Keratinocyte (primary cell): ENCODE measurements around the gene OSGEPL1. TPM values are rescaled to one million over a fixed set of nuclear protein-coding genes. Genes with fewer than 3 reads are reported as not detected.

Experiments
- DNase-seq: peaks from one replicate; pipeline ENCODE4 v3.0.0-alpha.2; 2011; ENCODE audit warnings: low read depth, missing footprints, low spot score
- FAIRE-seq: peaks from 2 replicates; lab custom pipeline; 2011; peaks lifted over from hg19 to GRCh38; lab: Jason Lieb, UNC
- H2AFZ ChIP-seq: 2 replicates; pipeline ENCODE4 v1.6.0; 2012; ENCODE audit warnings: low read length, control low read depth, inconsistent platforms; ENCODE audit not compliant: control insufficient read depth
- H3K27ac ChIP-seq: 2 replicates; pipeline ENCODE4 v1.5.1; 2011; ENCODE audit warnings: low read length; ENCODE audit not compliant: control insufficient read depth, insufficient read depth
- H3K27me3 ChIP-seq: 3 replicates; pipeline ENCODE4 v1.6.0; 2011; ENCODE audit warnings: low read length; ENCODE audit not compliant: control insufficient read depth, insufficient read depth; ENCODE audit errors: extremely low read depth
- H3K36me3 ChIP-seq, 2 experiments: 2 replicates in 1 of 2; 3 replicates in 1 of 2; pipeline ENCODE4 v1.5.1; 2011; ENCODE audit warnings: low read length in 2 of 2, mild to moderate bottlenecking in 1 of 2; ENCODE audit not compliant: control insufficient read depth in 2 of 2, insufficient read depth in 2 of 2; ENCODE audit errors: extremely low read depth in 1 of 2
- H3K4me1 ChIP-seq: 3 replicates; pipeline ENCODE4 v1.5.1; 2011; ENCODE audit warnings: low read length; ENCODE audit not compliant: control insufficient read depth, insufficient read depth; ENCODE audit errors: extremely low read depth
- H3K4me2 ChIP-seq: 3 replicates; pipeline ENCODE4 v1.6.0; 2011; ENCODE audit warnings: low read depth, low read length; ENCODE audit not compliant: control insufficient read depth, insufficient read depth; ENCODE audit errors: extremely low read depth
- H3K4me3 ChIP-seq, 3 experiments: fragments of 200-600 bp in 1 of 3; sonication (generic) in 1 of 3; 2 replicates in 2 of 3; 3 replicates in 1 of 3; pipeline ENCODE4 v1.5.1; 2011 to 2016; ENCODE audit warnings: low read length in 3 of 3, mild to moderate bottlenecking in 3 of 3, control low read depth in 2 of 3, inconsistent platforms in 1 of 3, low read depth in 1 of 3, mixed read lengths in 1 of 3, mixed run types in 1 of 3, moderate library complexity in 1 of 3; ENCODE audit not compliant: control insufficient read depth in 2 of 3, insufficient read depth in 2 of 3; ENCODE audit errors: extremely low read depth in 1 of 3
- H3K79me2 ChIP-seq: 2 replicates; pipeline ENCODE4 v1.6.0; 2012; ENCODE audit warnings: low read length; ENCODE audit not compliant: control insufficient read depth, insufficient read depth
- H3K9ac ChIP-seq: 3 replicates; pipeline ENCODE4 v1.6.0; 2011; ENCODE audit warnings: low read length; ENCODE audit not compliant: control insufficient read depth, insufficient read depth; ENCODE audit errors: extremely low read depth
- H3K9me1 ChIP-seq: 3 replicates; pipeline ENCODE4 v1.6.0; 2011; ENCODE audit warnings: low read length; ENCODE audit not compliant: control insufficient read depth, insufficient read depth; ENCODE audit errors: extremely low read depth
- H3K9me3 ChIP-seq: 2 replicates; pipeline ENCODE4 v1.5.1; 2012; ENCODE audit warnings: low read depth, low read length; ENCODE audit not compliant: control insufficient read depth
- H4K20me1 ChIP-seq: 3 replicates; pipeline ENCODE4 v1.6.0; 2011; ENCODE audit warnings: low read length; ENCODE audit not compliant: control insufficient read depth, insufficient read depth; ENCODE audit errors: extremely low read depth
- EZH2 ChIP-seq: IDR thresholded peaks from one replicate; pipeline ENCODE4 v1.6.1; 2012; ENCODE audit warnings: inconsistent platforms, mild to moderate bottlenecking, low read length, moderate library complexity
- dilution Hi-C: fragments of 300-500 bp; cut with MboI; formaldehyde crosslinking; loops from one replicate; pipeline ENCODE4 v1.7.0; 2020; ENCODE audit warnings: low sequenced_read_pairs; ENCODE audit not compliant: extremely low pct_ligation_motif_present
- polyA plus RNA-seq, 5 experiments: library from polyadenylated mRNA; depleted of rRNA in 3 of 5; stranded (reverse) in 3 of 5; stranded (forward) in 1 of 5; unstranded in 1 of 5; fragments of >200 nt; gene quantifications; 1 replicate in 1 of 5; 2 replicates in 3 of 5; 3 replicates in 1 of 5; pipeline versions ENCODE4 v1.2.1 to v1.2.3, GENCODE V29; 2011 to 2012; ENCODE audit warnings: missing spikeins in 2 of 5, low read depth in 1 of 5, low replicate concordance in 1 of 5
- TF ChIP-seq, protein P1 (sequence below), 3 experiments: IDR thresholded peaks in 1 of 3; conservative IDR thresholded peaks in 1 of 3; optimal IDR thresholded peaks in 1 of 3; 2 replicates in 2 of 3; 3 replicates in 1 of 3; pipeline versions ENCODE3 to v1.5.1; 2011; ENCODE audit warnings: low read length in 3 of 3, mild to moderate bottlenecking in 3 of 3, moderate library complexity in 2 of 3, control low read depth in 1 of 3, inconsistent platforms in 1 of 3; ENCODE audit not compliant: insufficient read depth in 2 of 3; ENCODE audit errors: extremely low read depth in 1 of 3

OSGEPL1 gene
- polyA plus RNA-seq, 1 donor (not counting 4 experiments of a cell fraction or from before 2014, with no cell fraction given): 12.0 TPM

DNA sequence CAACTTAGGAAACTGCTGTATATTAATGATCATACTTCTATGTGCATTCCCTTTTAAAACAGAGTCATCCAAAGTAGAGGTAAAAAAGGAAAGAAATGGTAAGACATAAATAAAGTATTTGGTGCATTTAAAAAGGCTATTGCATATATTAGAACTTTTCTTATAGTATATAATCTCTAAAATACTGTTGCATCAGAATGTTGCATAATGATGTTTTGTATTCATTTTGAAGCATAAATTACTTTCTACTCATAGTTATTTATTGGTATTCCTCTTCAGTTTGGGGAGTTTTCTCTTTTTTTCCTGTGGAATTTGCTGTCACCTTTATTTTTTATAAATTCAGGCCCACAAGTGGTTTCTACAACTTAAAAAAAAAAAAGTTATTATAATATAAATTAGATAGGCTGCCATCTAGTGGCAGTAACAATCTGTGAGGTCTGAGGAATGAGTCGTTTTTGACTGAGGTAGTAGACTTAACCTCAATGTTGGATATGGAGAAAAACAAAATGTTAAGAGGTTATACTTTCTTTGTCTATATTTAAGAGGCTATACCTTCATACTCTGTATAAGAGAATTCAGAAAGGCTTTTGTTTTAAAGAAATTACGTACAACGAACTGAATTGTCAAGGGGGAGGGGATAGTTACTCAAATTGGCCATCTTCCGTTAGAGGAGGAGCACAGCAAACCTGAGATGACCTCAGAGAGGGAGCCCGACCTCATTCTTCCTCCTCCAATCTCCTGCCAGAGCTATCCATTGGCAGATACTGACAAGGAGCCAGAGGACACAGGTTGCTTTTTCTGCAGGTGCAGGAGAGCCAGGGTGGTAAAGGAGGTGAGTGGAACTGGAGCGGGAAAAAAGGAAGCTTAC lies 64.3 kb downstream of the OSGEPL1 start:
- Histone ChIP-seq H3K9me1 (no peaks in the 10 kb centered on the region), H3K27me3 (no peaks in the 10 kb centered on the region), H3K9ac (no peak overlapping the region), H3K36me3 (no peaks in the 10 kb centered on the region), H3K4me2 (peak overlapping the region; percentile 11), H3K27ac (no peak overlapping the region), H4K20me1 (no peaks in the 10 kb centered on the region), H3K4me1 (no peaks in the 10 kb centered on the region), H3K9me3 (no peaks in the 10 kb centered on the region), H3K4me3 (no peak overlapping the region), H3K79me2 (no peaks in the 10 kb centered on the region), H2AFZ (no peak overlapping the region)
- dilution Hi-C loops: no loop called here
- FAIRE-seq: no peak
- DNase-seq: no peak
- TF ChIP-seq, protein P1, sequence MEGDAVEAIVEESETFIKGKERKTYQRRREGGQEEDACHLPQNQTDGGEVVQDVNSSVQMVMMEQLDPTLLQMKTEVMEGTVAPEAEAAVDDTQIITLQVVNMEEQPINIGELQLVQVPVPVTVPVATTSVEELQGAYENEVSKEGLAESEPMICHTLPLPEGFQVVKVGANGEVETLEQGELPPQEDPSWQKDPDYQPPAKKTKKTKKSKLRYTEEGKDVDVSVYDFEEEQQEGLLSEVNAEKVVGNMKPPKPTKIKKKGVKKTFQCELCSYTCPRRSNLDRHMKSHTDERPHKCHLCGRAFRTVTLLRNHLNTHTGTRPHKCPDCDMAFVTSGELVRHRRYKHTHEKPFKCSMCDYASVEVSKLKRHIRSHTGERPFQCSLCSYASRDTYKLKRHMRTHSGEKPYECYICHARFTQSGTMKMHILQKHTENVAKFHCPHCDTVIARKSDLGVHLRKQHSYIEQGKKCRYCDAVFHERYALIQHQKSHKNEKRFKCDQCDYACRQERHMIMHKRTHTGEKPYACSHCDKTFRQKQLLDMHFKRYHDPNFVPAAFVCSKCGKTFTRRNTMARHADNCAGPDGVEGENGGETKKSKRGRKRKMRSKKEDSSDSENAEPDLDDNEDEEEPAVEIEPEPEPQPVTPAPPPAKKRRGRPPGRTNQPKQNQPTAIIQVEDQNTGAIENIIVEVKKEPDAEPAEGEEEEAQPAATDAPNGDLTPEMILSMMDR (optimal IDR thresholded peaks at IDR 0.05 in 1 of 3, IDR thresholded peaks at IDR 0.05 in 1 of 3, conservative IDR thresholded peaks at IDR 0.05 in 1 of 3; ENCODE audit: extremely low read depth in 1 of 3, insufficient read depth in 2 of 3, low read length in 3 of 3): peak in 1 of 3 experiments; percentile 18
- no peak for TF ChIP-seq EZH2

Other genes starting within 250 kb of the OSGEPL1 start
- 0.02 to 0.18 TPM (median 0.09 TPM) in 3 replicates for gene SLC40A1, start 182.0 kb downstream of the OSGEPL1 start, polyA plus RNA-seq
- 23.9 to 40.0 TPM (median 30.7 TPM) in 3 replicates for gene ASNSD1, start 101.3 kb downstream of the OSGEPL1 start, polyA plus RNA-seq
- gene ANKAR, start 88.1 kb downstream of the OSGEPL1 start, polyA plus RNA-seq: 0.41 to 1.6 TPM (median 1.4 TPM) in 3 replicates
- 35.8 to 86.2 TPM (median 76.0 TPM) in 3 replicates for gene ORMDL1, start 21.5 kb upstream of the OSGEPL1 start, polyA plus RNA-seq
- 8.3 to 14.8 TPM (median 8.6 TPM) in 3 replicates for gene PMS1, start 21.7 kb upstream of the OSGEPL1 start, polyA plus RNA-seq